A673 (cell line): ENCODE measurements around the gene BRD4.

Experiments used
- CTCF ChIP-seq: fragments of 300-800, 200-600 bp; sonication (generic); conservative IDR thresholded peaks from 2 replicates; pipeline ENCODE4 v1.5.1; 2017; ENCODE audit warnings: low read depth, mild to moderate bottlenecking, antibody characterized with exemption, low read length, moderate library complexity, mixed read lengths
- EZH2 ChIP-seq: fragments of 200-600 bp; sonication (generic); IDR thresholded peaks from 2 replicates; pipeline ENCODE4 v1.6.1; 2017; ENCODE audit warnings: borderline replicate concordance, low read depth, mild to moderate bottlenecking, mixed read lengths, antibody characterized with exemption, low read length; ENCODE audit not compliant: poor library complexity, severe bottlenecking

- TF ChIP-seq CTCF (no peak), EZH2 (no peak)
Measured at GRCh38 chr19:15194938-15195337, 137.4 kb downstream of the BRD4 start.
